GF-D8 (cell line): Measurements from ENCODE around the gene NADK.
A peak's percentile ranks its signal among the peaks of the same experiment; 100 is the strongest.

Source experiments
- DNase-seq: peaks from one replicate; lab custom pipeline; 2025; lab: John Stamatoyannopoulos, UW

NADK gene

DNA sequence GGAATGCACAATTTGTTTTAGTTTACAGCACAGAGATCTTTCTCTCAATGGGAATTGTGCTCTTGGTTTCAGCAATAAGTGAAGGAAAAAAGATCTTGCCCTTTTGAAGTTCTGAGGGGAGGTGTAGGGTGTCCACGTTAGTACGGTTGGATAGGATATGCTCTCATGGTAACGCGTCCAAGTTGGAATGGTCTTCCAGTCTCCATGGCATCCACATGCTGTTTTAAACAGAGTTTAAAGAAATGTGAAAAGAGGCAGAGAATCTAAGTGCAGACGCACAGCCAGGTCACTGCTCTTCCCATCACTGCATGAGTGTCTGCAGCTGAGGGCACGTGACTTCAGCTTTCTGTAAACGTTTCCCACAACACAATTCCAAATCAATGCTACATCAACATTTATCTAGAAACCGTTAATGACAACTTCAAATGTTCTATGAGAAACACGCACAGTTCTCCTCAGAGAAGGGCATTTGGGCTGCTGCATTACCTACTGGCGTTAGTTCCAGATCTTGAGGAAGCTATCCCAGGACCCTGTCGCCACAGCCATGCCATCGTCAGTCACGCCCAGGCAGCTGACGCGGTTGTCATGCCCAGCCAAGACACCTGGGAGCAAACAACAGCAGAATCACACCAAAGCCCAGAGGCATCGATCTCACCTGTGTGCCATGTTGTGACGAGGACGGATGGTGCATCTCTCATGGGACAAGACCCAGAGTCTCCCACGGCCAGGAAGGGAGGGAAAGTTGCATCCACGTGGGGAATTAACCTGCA is 8.8 kb upstream of the NADK start:
- no peak for DNase-seq

DNA sequence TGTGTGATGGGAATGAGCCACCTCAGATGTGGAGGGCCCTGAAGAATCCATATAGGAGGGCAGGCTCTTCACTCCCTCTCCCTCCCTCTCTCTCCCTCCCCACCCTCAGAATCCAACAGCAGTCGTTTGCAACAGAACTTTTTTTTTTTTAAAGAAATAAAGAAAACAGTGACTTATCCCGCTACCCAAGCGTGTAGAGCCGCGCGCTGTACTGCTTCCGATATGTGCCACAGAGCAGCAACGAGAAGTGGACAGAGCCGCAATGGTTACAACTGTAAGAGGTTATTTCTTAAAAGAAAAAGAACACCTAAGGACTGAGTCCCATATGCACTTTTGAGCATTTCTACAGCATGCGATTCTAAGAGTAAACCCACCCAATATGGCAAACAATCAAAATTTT is 7.4 kb upstream of the NADK start:
- DNase-seq: no peak

GRCh38 chr1:1784933-1785332 is 6.7 kb upstream of the NADK start:
- DNase-seq: no peak

GRCh38 chr1:1783320-1783719 is 5.0 kb upstream of the NADK start:
- DNase-seq: no peak

GRCh38 chr1:1782399-1783221 is 4.3 kb upstream of the NADK start:
- no peak for DNase-seq

DNA sequence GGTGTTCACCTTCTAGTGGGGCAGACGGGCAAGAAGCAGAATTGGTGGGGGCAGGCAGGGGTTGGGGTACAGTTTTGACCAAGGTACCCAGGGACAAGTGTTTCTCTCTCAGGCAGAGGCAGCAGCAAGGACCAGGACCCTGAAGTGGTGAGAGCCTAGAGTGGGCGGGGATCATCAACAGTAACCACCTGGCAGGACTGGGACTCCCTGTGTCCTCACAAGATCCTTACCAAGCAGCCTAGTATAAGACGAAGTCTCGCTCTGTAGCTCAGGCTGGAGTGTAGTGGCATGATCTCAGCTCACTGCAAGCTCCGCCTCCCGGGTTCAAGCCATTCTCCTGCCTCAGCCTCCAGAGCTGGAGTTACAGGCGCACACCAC is 3.2 kb upstream of the NADK start:
- no peak for DNase-seq

- no peak for DNase-seq
Observed at GRCh38 chr1:1780598-1781525, 2.6 kb upstream of the NADK start.

DNA sequence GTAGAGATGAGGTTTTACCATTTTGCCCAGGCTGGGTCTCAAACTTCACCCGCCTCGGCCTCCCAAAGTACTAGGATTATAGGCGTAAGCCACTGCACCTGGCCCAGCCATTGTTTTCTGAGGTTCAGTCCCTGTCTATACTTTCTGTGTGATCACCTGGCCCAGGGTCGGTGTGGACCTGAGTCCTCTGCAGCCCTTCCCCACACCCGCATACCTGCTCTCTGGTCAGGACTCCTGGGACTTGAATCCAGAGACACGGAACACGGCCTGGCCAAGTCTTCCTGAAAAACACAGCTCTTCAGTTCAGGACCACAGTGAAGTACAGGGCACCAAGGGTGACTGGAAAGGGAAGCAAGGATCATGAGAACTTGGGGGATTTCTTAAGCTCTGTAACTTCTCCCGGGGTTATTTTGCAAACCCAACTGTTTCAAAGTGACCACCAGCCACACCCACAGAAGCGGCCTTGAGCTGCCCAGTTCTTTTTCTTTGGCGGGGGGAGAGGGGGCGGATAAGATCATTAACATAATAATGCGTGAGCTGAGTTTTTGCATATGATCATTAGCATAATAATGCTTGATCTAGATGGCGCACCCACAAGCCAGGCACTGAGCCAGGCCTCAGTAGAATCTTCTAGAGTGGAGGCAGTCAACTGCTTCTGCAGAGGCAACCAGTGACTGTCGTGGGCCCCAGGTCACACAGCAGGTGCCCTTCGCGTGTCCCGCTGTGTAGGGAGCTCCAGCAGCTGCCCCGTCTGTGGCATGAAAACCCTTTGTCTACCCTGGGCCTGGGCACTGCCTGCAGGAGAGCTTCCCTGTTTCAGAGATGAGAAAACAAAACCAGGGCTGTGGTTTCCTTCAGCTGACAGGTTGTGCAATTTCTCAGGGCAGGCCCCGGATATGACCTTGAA is 1.7 kb upstream of the NADK start:
- DNase-seq: peak; percentile 88

GRCh38 chr1:1779320-1779675 is 1.0 kb upstream of the NADK start:
- DNase-seq: no peak

DNA sequence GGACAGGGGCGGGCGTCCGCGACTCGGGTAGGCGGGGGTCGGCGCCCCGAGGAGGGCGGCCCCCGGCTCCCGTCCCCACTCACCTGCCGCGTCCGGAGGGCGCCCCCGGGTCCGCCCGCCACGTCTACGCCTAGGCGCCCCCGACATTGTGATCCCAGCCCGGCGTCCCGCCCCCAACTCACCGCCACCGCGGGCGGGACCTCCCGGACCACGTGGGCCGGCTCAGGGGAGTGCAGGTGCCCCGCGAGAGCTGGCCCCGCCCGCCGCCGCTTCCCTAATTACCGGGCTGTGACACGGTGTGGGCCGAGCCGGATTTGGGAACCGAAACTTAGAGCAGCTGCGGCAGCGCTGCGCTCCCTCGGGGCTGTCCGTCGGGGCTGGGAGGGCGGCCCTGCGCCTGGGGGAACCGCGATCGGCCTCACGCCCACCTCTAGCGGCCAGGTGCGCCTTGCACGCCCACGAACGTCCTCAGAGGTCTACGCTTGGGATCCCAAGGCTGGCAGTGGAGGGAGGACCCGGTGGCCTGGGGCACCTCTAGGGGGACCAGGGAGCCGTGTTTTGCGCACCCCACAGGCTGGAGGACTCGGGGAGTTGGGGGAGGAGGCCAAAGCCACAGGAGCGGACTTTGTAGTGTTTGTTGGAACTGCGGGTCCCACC is 521 bp upstream of the NADK start:
- DNase-seq: peak; percentile 40

DNA sequence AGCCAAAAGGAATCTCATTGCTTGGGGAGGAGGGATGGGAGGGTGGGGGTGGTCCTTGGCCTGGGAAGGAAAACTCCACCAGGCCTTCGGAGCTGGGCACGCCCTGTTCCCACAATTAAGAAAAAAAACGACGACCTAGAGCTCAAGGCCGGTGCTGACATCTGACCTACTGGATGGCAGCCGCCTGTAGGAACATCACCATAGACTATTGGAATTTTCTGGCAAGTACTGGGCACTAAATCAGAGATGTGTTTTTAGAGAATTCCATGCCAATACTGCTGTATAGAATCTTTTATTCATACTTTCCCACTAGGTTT is 729 bp downstream of the NADK start:
- DNase-seq: no peak

DNA sequence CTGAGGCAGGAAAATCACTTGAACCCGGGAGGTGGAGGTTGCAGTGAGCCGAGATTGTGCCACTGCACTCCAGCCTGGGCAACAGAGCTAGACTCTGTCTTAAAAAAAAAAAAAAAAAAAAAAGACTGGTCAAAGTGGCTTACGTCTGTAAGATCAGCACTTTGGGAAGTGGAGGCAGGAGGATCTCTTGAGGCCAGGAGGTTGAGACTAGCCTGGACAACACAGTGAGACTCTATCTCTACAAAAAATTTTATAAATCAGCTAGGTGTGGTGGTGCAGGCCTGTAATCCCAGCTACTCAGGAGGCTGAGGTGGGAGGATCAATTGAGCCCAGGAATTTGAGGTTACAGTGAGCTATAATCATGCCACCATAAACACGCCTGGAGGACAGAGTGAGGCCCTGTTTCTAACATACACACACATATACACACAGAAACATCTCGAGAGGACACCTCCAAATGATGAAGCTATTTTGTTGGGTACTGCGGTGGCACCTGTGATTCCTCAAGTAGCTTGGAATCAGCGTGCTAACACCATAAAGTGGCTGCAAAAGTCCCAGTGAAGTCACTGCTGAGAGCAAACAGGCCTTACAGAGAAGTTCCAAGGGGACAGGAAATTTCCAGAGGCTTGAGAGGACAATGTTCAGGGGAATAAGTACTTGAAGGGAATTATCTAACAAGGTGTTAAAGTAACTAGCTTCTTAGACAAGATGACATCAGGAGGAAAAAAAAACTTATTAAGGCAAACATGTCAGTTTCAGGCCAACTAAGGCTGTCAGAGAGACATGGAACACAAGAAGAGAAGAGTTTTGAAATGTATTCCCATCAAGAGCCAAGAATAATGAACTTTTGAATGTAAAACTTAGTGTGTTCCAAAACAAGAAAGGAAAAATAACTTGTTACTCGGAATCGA is 1.3 kb downstream of the NADK start:
- DNase-seq: no peak

DNA sequence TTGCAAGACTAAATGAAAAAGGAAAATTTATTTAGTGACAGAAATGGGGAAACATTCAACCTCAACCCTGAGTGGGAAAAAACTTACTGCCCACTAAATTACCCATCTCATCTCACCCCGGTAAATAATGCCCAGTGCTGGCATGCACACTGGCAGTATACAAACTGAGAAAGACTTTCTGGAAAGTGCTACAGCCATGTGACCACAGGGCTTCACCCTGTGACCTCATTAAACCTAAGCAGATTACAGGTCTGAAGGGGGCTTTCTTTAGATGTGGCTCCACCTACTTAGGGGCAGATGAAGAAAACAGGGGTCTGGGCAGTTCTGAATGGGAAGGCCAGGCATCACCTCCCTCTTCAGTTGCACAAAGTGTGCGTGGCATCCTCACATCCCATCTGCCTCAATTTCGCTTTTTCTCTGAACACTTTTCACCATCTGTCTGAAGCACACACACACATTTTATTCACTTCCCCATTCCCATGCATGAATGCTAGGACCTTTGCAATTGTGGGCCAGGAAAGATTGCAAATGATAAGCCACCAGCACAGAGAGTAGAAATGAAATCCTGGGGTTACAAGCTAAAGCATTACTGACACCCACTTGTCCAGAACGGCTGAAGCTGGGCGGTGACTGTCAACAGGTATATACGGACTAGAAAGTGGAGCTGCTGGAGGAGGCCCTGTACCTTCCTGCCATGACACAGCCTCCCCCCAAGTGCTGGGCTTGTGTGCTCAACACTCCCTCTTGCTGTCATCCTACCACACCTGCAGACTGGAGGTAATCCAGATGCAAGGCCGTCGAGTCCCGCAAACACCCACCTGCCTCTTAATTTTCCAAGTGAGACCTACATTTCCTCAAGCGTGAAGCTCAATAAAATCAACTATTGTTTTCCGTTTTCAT is 2.7 kb downstream of the NADK start:
- peak; percentile 52 for DNase-seq

DNA sequence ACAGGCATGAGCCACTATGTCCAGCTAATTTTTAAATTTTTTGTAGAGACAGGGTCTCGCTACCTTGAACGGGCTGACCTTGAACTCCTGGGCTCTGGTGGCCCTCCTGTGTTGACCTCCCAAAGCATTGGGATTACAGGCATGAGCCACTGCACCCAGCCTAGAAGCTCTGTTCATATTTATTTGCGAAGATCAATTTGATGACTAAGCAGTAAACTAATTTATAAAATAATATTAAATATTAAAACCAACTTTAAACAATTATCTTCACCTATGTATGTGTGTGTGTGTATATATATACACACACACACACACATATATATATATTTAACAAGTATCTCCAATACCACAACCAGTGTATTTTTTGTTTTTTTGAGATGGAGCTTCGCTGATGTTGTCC is 4.4 kb downstream of the NADK start:
- DNase-seq: no peak

- DNase-seq: no peak
Observed at GRCh38 chr1:1771096-1771495, 7.2 kb downstream of the NADK start.

DNA sequence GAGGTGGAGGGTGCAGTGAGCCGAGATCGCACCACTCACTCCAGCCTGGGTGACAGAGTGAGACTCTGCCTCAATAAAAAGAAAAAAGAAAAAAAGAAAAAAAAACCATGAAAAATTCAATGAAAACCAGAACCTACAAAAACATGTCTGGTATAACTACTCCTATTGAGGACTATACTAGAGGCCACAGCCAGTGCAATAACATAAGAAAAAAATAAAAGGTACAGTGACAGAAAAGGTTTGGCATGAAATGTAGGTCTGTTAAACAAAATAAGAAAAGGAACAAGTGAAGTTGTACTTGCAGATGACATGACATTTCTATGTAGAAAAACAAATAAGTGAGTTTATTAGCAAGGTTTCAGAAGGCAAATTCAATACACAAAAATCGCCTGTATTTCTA is 8.2 kb downstream of the NADK start:
- DNase-seq: no peak

DNA sequence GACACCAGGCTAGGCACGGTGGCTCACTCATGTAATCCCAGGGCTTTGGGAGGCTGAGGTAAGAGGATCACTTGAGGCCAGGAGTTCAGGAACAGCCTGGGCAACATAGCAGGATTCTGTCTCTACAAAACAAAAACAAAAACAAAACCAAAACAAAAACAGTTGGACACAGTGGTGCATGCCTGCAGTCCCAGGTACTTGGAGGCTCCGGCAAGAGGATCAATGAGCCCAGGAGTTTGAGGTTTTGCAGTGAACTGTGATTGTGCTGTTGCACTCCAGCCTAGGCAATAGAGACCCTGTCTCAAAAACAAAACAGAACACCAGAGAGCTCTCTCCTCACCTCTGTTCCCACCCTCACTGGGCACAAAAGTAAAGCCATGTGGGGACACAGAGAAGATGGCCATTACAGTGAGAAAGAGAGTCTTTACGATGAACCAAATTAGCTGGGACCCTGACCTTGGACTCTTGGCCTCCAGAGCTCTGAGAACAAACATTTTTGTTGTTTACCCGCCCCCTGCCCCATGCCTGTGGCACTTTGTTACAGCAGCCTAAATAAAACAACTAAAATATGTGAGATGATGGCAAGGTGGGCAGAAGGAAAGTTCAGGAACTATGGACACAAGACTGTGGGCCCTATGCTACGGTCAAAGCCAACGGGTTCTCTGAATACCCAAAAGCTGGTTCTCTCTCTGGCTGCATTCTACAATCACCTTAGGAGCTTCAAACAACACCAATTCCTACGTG is 9.8 kb downstream of the NADK start:
- no peak for DNase-seq

GRCh38 chr1:1764876-1765470 is 13.3 kb downstream of the NADK start:
- peak; percentile 86 for DNase-seq
